HG03159 (cell line): ENCODE measurements around the gene FMNL2.

ENCODE experiments used
- ATAC-seq: cut with Tn5 transposase; IDR thresholded peaks from one replicate; pipeline ENCODE4 v1.9.1; 2021; ENCODE audit warnings: mild to moderate bottlenecking, moderate library complexity; ENCODE audit not compliant: unreplicated experiment

FMNL2 gene

GRCh38 chr2:152444448-152444847 lies 109.5 kb downstream of the FMNL2 start:
- ATAC-seq, result no peak

GRCh38 chr2:152445375-152445774 lies 110.4 kb downstream of the FMNL2 start:
- ATAC-seq, result no peak

GRCh38 chr2:152445791-152446201 lies 110.8 kb downstream of the FMNL2 start:
- no peak for ATAC-seq

GRCh38 chr2:152446213-152446612 lies 111.2 kb downstream of the FMNL2 start:
- no peak for ATAC-seq

- ATAC-seq, result no peak
Measured at GRCh38 chr2:152447897-152448296, 112.9 kb downstream of the FMNL2 start.

GRCh38 chr2:152448606-152449005 lies 113.6 kb downstream of the FMNL2 start:
- ATAC-seq, result no peak

GRCh38 chr2:152449578-152449977 lies 114.6 kb downstream of the FMNL2 start:
- no peak for ATAC-seq

- ATAC-seq, result no peak
Measured at GRCh38 chr2:152450176-152450575, 115.2 kb downstream of the FMNL2 start.

GRCh38 chr2:152452256-152452973 lies 117.4 kb downstream of the FMNL2 start:
- ATAC-seq, result no peak

GRCh38 chr2:152453129-152453911 lies 118.3 kb downstream of the FMNL2 start:
- ATAC-seq, result no peak

- no peak for ATAC-seq
Measured at GRCh38 chr2:152454371-152454770, 119.4 kb downstream of the FMNL2 start.

- no peak for ATAC-seq
Measured at GRCh38 chr2:152454960-152455359, 120.0 kb downstream of the FMNL2 start.

GRCh38 chr2:152455738-152456137 lies 120.8 kb downstream of the FMNL2 start:
- ATAC-seq, result no peak

GRCh38 chr2:152456262-152456661 lies 121.3 kb downstream of the FMNL2 start:
- ATAC-seq, result no peak

- no peak for ATAC-seq
Measured at GRCh38 chr2:152458441-152458940, 123.5 kb downstream of the FMNL2 start.

GRCh38 chr2:152459091-152459490 lies 124.1 kb downstream of the FMNL2 start:
- no peak for ATAC-seq

- ATAC-seq, result no peak
Measured at GRCh38 chr2:152460567-152460966, 125.6 kb downstream of the FMNL2 start.

- no peak for ATAC-seq
Measured at GRCh38 chr2:152462120-152462519, 127.1 kb downstream of the FMNL2 start.

- no peak for ATAC-seq
Measured at GRCh38 chr2:152462779-152463178, 127.8 kb downstream of the FMNL2 start.

GRCh38 chr2:152464851-152465470 lies 130.0 kb downstream of the FMNL2 start:
- ATAC-seq, result no peak

GRCh38 chr2:152465541-152465940 lies 130.6 kb downstream of the FMNL2 start:
- ATAC-seq, result no peak

- ATAC-seq, result no peak
Measured at GRCh38 chr2:152466041-152466440, 131.1 kb downstream of the FMNL2 start.
